Vagina (tissue), 2 donors: ENCODE results near the gene SLX4. TPM values are rescaled to one million over a fixed set of nuclear protein-coding genes. Genes with fewer than 3 reads are reported as not detected.

Experiments used
- DNase-seq, 2 donors: peaks; one replicate each; pipeline ENCODE4 v3.0.0-alpha.2; 2017; ENCODE audit errors: extremely low spot score in 2 of 2
- H3K27ac ChIP-seq: fragments of 200-600 bp; sonication (generic); one replicate; pipeline ENCODE4 v1.5.1; 2019
- H3K27me3 ChIP-seq: fragments of 200-600 bp; sonication (generic); one replicate; pipeline ENCODE4 v1.5.1; 2019
- H3K36me3 ChIP-seq, 2 donors: fragments of 200-600 bp; sonication (generic); one replicate each; pipeline ENCODE4 v1.5.1; 2017 to 2019
- H3K4me1 ChIP-seq: fragments of 200-600 bp; sonication (generic); one replicate; pipeline ENCODE4 v1.5.1; 2019
- H3K4me3 ChIP-seq, 2 donors: fragments of 200-600 bp; sonication (generic); 1 replicate in 1 of 2; 2 replicates in 1 of 2; pipeline ENCODE4 v1.5.1; 2016 to 2019
- H3K9me3 ChIP-seq: fragments of 200-600 bp; sonication (generic); one replicate; pipeline ENCODE4 v1.5.1; 2019
- CTCF ChIP-seq, 3 experiments: fragments of 450-650 bp in 2 of 3; fragments of 200-600 bp in 1 of 3; sonication (generic) in 1 of 3; IDR thresholded peaks; one replicate each; pipeline ENCODE4 v1.5.1; 2017 to 2019; ENCODE audit warnings: antibody characterized with exemption in 3 of 3, mild to moderate bottlenecking in 2 of 3, moderate library complexity in 2 of 3
- POLR2A ChIP-seq, 2 donors: fragments of 450-650 bp; IDR thresholded peaks; one replicate each; pipeline ENCODE4 v1.6.1; 2017; ENCODE audit warnings: antibody characterized with exemption in 2 of 2, mild to moderate bottlenecking in 2 of 2, moderate library complexity in 2 of 2
- POLR2AphosphoS5 ChIP-seq, 2 donors: sonication (generic); formaldehyde crosslinking; IDR thresholded peaks; one replicate each; pipeline ENCODE4 v1.9.0; 2017; ENCODE audit warnings: antibody characterized with exemption in 2 of 2, mild to moderate bottlenecking in 2 of 2, low read depth in 1 of 2; ENCODE audit not compliant: insufficient read depth in 1 of 2
- intact Hi-C: fragments of 100-400 bp; cut with DNase I; formaldehyde crosslinking; loops from one replicate; pipeline ENCODE4 v1.15.1; 2023
- total RNA-seq: library from RNA; depleted of rRNA; stranded (reverse); fragments of >200 nt; gene quantifications from one replicate; pipeline ENCODE4 v1.2.3, GENCODE V29; 2016

Gene SLX4
- total RNA-seq, 1 donor from 2014 or later = 3.9 TPM

GRCh38 chr16:3590736-3591435 is 20.5 kb downstream of the SLX4 start:
- Histone ChIP-seq H3K27ac (no peak overlapping the region), H3K4me3 (no peak overlapping the region), H3K36me3 (peaks cover 0 to 7% of the 10 kb centered on the region in 2 donors), H3K27me3 (no peaks in the 10 kb centered on the region), H3K9me3 (no peaks in the 10 kb centered on the region), H3K4me1 (no peaks in the 10 kb centered on the region)
- intact Hi-C loops = no loop called here
- DNase-seq = no peak
- TF ChIP-seq POLR2A (IDR thresholded peaks at IDR 0.05) = no peak
- TF ChIP-seq CTCF (IDR thresholded peaks at IDR 0.05) = no peak
- TF ChIP-seq POLR2AphosphoS5 (IDR thresholded peaks at IDR 0.05; ENCODE audit: insufficient read depth in 1 of 2, low read depth in 1 of 2) = no peak

- intact Hi-C loops = no loop called here
- Histone ChIP-seq H3K27me3 (no peaks in the 10 kb centered on the region), H3K36me3 (peaks cover 0 to 7% of the 10 kb centered on the region in 2 donors)
Observed at GRCh38 chr16:3589991-3590701, 21.3 kb downstream of the SLX4 start.

GRCh38 chr16:3589441-3589921 is 21.9 kb downstream of the SLX4 start:
- H3K9me3 ChIP-seq = no peaks in the 10 kb centered on the region
- no peak overlapping the region for H3K27ac ChIP-seq
- H3K36me3 ChIP-seq = peaks cover 0 to 7% of the 10 kb centered on the region in 2 donors
- intact Hi-C loops = no loop called here
- no peak for DNase-seq
- no peaks in the 10 kb centered on the region for H3K4me1 ChIP-seq
- H3K4me3 ChIP-seq = no peak overlapping the region
- H3K27me3 ChIP-seq = no peaks in the 10 kb centered on the region
- TF ChIP-seq POLR2A (IDR thresholded peaks at IDR 0.05) = no peak

More at GRCh38 chr16:3589991-3590701, 21.3 kb downstream of the SLX4 start:
- Histone ChIP-seq H3K27ac (no peak overlapping the region), H3K4me1 (no peaks in the 10 kb centered on the region), H3K9me3 (no peaks in the 10 kb centered on the region), H3K4me3 (no peak overlapping the region)
- no peak for TF ChIP-seq POLR2AphosphoS5 (IDR thresholded peaks at IDR 0.05; ENCODE audit: insufficient read depth in 1 of 2, low read depth in 1 of 2)
- DNase-seq = no peak

- no peaks in the 10 kb centered on the region for H3K9me3 ChIP-seq
- TF ChIP-seq POLR2AphosphoS5 (IDR thresholded peaks at IDR 0.05; ENCODE audit: insufficient read depth in 1 of 2, low read depth in 1 of 2) = no peak
- TF ChIP-seq CTCF (IDR thresholded peaks at IDR 0.05) = no peak
- no peak for TF ChIP-seq POLR2A (IDR thresholded peaks at IDR 0.05)
- no peak overlapping the region for H3K27ac ChIP-seq
- peaks cover 0 to 7% of the 10 kb centered on the region in 2 donors for H3K36me3 ChIP-seq
- DNase-seq = no peak
- no peak overlapping the region for H3K4me3 ChIP-seq
- no peaks in the 10 kb centered on the region for H3K27me3 ChIP-seq
- no peaks in the 10 kb centered on the region for H3K4me1 ChIP-seq
- intact Hi-C loops = no loop called here
Observed at GRCh38 chr16:3589001-3589400, 22.4 kb downstream of the SLX4 start.

GRCh38 chr16:3587547-3588110 is 23.8 kb downstream of the SLX4 start:
- peaks cover 0 to 4% of the 10 kb centered on the region in 2 donors for H3K36me3 ChIP-seq
- intact Hi-C loops = no loop called here

More at GRCh38 chr16:3587547-3588110, 23.8 kb downstream of the SLX4 start:
- Histone ChIP-seq H3K4me1 (no peaks in the 10 kb centered on the region), H3K27me3 (no peaks in the 10 kb centered on the region), H3K27ac (no peak overlapping the region), H3K9me3 (no peaks in the 10 kb centered on the region), H3K4me3 (no peak overlapping the region)
- TF ChIP-seq CTCF (IDR thresholded peaks at IDR 0.05) (no peak), POLR2A (IDR thresholded peaks at IDR 0.05) (no peak), POLR2AphosphoS5 (IDR thresholded peaks at IDR 0.05; ENCODE audit: insufficient read depth in 1 of 2, low read depth in 1 of 2) (no peak)
- DNase-seq = no peak
